CD4-positive, alpha-beta T cell treated with Interleukin-17A for 1 hour (primary cell): Measurements from ENCODE around the gene RNF225.
"Not testable (repeated sequence)": the region's sequence is repeated elsewhere in the genome, so short reads cannot be mapped to it uniquely, and the experiment has no call there.

Experiments
- DNase-seq: peaks from one replicate; pipeline ENCODE4 v3.0.0-alpha.2; 2020

RNF225 gene

GRCh38 chr19:58387338-58388174, 7.9 kb upstream of the RNF225 start:
- no peak for DNase-seq

GRCh38 chr19:58388175-58388526, 7.3 kb upstream of the RNF225 start:
- no peak for DNase-seq

- no peak for DNase-seq
Measured at GRCh38 chr19:58392945-58393724, 2.3 kb upstream of the RNF225 start.

GRCh38 chr19:58393725-58394033, 1.8 kb upstream of the RNF225 start:
- DNase-seq, result no peak

GRCh38 chr19:58394821-58395219, 636 bp upstream of the RNF225 start:
- no peak for DNase-seq

- no peak for DNase-seq
Measured at GRCh38 chr19:58395979-58396627, 647 bp downstream of the RNF225 start.

- no peak for DNase-seq
Measured at GRCh38 chr19:58396691-58397532, 1.5 kb downstream of the RNF225 start.

GRCh38 chr19:58397533-58398037, 2.1 kb downstream of the RNF225 start:
- DNase-seq, result no peak

GRCh38 chr19:58398087-58398486, 2.6 kb downstream of the RNF225 start:
- DNase-seq, result no peak

- no peak for DNase-seq
Measured at GRCh38 chr19:58398545-58398944, 3.1 kb downstream of the RNF225 start.

GRCh38 chr19:58399903-58400302, 4.4 kb downstream of the RNF225 start:
- DNase-seq, result no peak

GRCh38 chr19:58400316-58400915, 5.0 kb downstream of the RNF225 start:
- no peak for DNase-seq

- DNase-seq, result peak; percentile 100
Measured at GRCh38 chr19:58400916-58401839, 5.7 kb downstream of the RNF225 start.

- DNase-seq, result no peak
Measured at GRCh38 chr19:58401840-58402421, 6.5 kb downstream of the RNF225 start.

- not testable (repeated sequence) for DNase-seq
Measured at GRCh38 chr19:58403920-58404478, 8.5 kb downstream of the RNF225 start.

- no peak for DNase-seq
Measured at GRCh38 chr19:58406818-58407657, 11.6 kb downstream of the RNF225 start.

- DNase-seq, result no peak
Measured at GRCh38 chr19:58407658-58408151, 12.2 kb downstream of the RNF225 start.

- peak; percentile 95 for DNase-seq
Measured at GRCh38 chr19:58408152-58409009, 12.9 kb downstream of the RNF225 start, which contains the start of gene ZNF584. Gene ZNF584, plus strand, starts transcription at chr19:58408649. Its CDS starts 499 bp downstream, at chr19:58409148.
